ENCODE measurements around the gene BEND5. TPM values are rescaled to one million over a fixed set of nuclear protein-coding genes. Genes with fewer than 3 reads are reported as not detected.
A peak's percentile ranks its signal among the peaks of the same experiment; 100 is the strongest.

Gene BEND5
- total RNA-seq (10 to 100 TPM in 1 of 2 donors, 1 to 10 TPM in 1; 3.2 to 10.1 TPM), polyA plus RNA-seq (1 to 10 TPM; 1.3 to 9.3 TPM)
- long read RNA-seq, donor 1, transcript BEND5-201 (6 exons, 1,716 nt): major isoform, 12 of 14 reads
- long read RNA-seq, donor 1, partial matches to known transcripts: 0 of 14 reads
- long read RNA-seq, donor 1, other reads (novel, unspliced or antisense): 0 of 14 reads
- long read RNA-seq, donor 2, partial matches to known transcripts: 0 of 5 reads
- long read RNA-seq, donor 2, other reads (novel, unspliced or antisense): 0 of 5 reads
- long read RNA-seq, donor 3, partial matches to known transcripts: 0 of 6 reads
- long read RNA-seq, donor 3, other reads (novel, unspliced or antisense): 0 of 6 reads
- long read RNA-seq, donor 4, partial matches to known transcripts: 5 of 11 reads
- long read RNA-seq, donor 4, other reads (novel, unspliced or antisense): 0 of 11 reads
- long read RNA-seq, donor 5, partial matches to known transcripts: 0 of 5 reads
- long read RNA-seq, donor 5, other reads (novel, unspliced or antisense): 0 of 5 reads

- peak within 1 kb of the TSS; percentile 75 to 80 for H3K9ac ChIP-seq (ENCODE audit: insufficient read depth in 1 of 2, low read length in 2 of 2)
- H3K27ac ChIP-seq (ENCODE audit: low read depth in 1 of 2, low read length in 1 of 2): peak within 1 kb of the TSS; percentile 43 to 72
Observed at GRCh38 chr1:48776393-48777218, at the start of gene BEND5. Gene BEND5 (minus strand): TSS chr1:48776891. CDS start chr1:48776831, 60 bp downstream.

GRCh38 chr1:48823168-48823567, 46.5 kb upstream of the BEND5 start:
- Histone ChIP-seq H3K27me3 (ENCODE audit: control insufficient read depth in 3 of 3, insufficient read depth in 3 of 3, low read length in 2 of 3) (no peaks in the 10 kb centered on the region), H3K9me3 (ENCODE audit: control insufficient read depth in 4 of 4, insufficient read depth in 3 of 4, low read length in 3 of 4) (no peaks in the 10 kb centered on the region), H3K27ac (ENCODE audit: low read depth in 1 of 2, low read length in 1 of 2) (no peak overlapping the region), H3K4me1 (ENCODE audit: control insufficient read depth in 5 of 5, insufficient read depth in 5 of 5, low read length in 5 of 5) (peaks cover 0 to 4% (median 0%) of the 10 kb centered on the region in 5 donors), H3K4me3 (no peak overlapping the region), H3K36me3 (ENCODE audit: control insufficient read depth in 4 of 4, insufficient read depth in 4 of 4, low read length in 4 of 4) (no peaks in the 10 kb centered on the region), H3K9ac (ENCODE audit: insufficient read depth in 1 of 2, low read length in 2 of 2) (no peak overlapping the region)
- peak; percentile 29 to 66 (median 55) for DNase-seq
- no peak for TF ChIP-seq CTCF (IDR thresholded peaks at IDR 0.05; ENCODE audit: control extremely low read depth, extremely low read depth)
- no peak for ATAC-seq (ENCODE audit: insufficient read depth, low FRiP score)

More at GRCh38 chr1:48776393-48777218, at the start of gene BEND5:
- DNase-seq (peak; percentile 94 to 96 (median 94)), ATAC-seq (ENCODE audit: insufficient read depth, low FRiP score) (peak; percentile 32)
- Histone ChIP-seq H3K36me3 (ENCODE audit: control insufficient read depth in 4 of 4, insufficient read depth in 4 of 4, low read length in 4 of 4) (peaks cover 0 to 8% (median 3%) of the 10 kb centered on the region in 4 donors), H3K9me3 (ENCODE audit: control insufficient read depth in 4 of 4, insufficient read depth in 3 of 4, low read length in 3 of 4) (no peaks in the 10 kb centered on the region), H3K27me3 (ENCODE audit: control insufficient read depth in 3 of 3, insufficient read depth in 3 of 3, low read length in 2 of 3) (no peaks in the 10 kb centered on the region), H3K4me3 (peak within 1 kb of the TSS; percentile 59), H3K4me1 (ENCODE audit: control insufficient read depth in 5 of 5, insufficient read depth in 5 of 5, low read length in 5 of 5) (peaks cover 0 to 35% (median 14%) of the 10 kb centered on the region in 5 donors)
- no peak for TF ChIP-seq CTCF (IDR thresholded peaks at IDR 0.05; ENCODE audit: control extremely low read depth, extremely low read depth)
- 0 to 1% methylated on average over 64 to 73 of the region's 73 CpGs for WGBS, 2 donors

DNA sequence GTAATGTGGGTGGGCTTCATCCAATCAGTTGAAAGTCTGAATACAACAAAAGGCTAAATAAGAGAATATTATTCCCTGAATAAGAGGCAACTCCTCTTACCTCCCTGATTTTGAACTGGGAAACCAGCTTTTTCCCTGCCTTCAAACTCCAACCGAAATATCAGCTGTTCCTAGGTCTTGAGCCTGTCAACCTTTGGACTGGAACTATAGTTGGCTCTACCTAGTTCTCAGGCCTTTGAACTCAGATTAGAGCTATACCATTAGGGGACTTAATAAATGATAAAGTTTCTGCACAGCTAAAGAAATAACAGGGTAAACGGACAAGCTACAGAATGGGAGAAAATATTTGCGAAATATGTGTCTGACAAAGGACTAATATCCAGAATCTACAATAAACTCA, 43.8 kb upstream of the BEND5 start:
- Histone ChIP-seq H3K27ac (ENCODE audit: low read depth in 1 of 2, low read length in 1 of 2) (no peak overlapping the region), H3K27me3 (ENCODE audit: control insufficient read depth in 3 of 3, insufficient read depth in 3 of 3, low read length in 2 of 3) (no peaks in the 10 kb centered on the region), H3K36me3 (ENCODE audit: control insufficient read depth in 4 of 4, insufficient read depth in 4 of 4, low read length in 4 of 4) (no peaks in the 10 kb centered on the region), H3K9me3 (ENCODE audit: control insufficient read depth in 4 of 4, insufficient read depth in 3 of 4, low read length in 3 of 4) (peaks cover 0 to 1% (median 0%) of the 10 kb centered on the region in 4 donors), H3K9ac (ENCODE audit: insufficient read depth in 1 of 2, low read length in 2 of 2) (no peak overlapping the region), H3K4me3 (no peak overlapping the region), H3K4me1 (ENCODE audit: control insufficient read depth in 5 of 5, insufficient read depth in 5 of 5, low read length in 5 of 5) (peaks cover 0 to 4% (median 0%) of the 10 kb centered on the region in 5 donors)
- TF ChIP-seq CTCF (IDR thresholded peaks at IDR 0.05; ENCODE audit: control extremely low read depth, extremely low read depth): no peak
- DNase-seq (no peak), ATAC-seq (ENCODE audit: insufficient read depth, low FRiP score) (no peak)
- 92 to 96% methylated on average over 3 of the region's 3 CpGs for WGBS, 2 donors
